Bone marrow (tissue), 2 donors: ENCODE measurements around the gene HSH2D.

Experiments
- DNase-seq, 2 donors: peaks; one replicate each; lab custom pipeline; 2025; lab: John Stamatoyannopoulos, UW

Gene HSH2D

GRCh38 chr19:16155128-16155527, 11.6 kb downstream of the HSH2D start:
- DNase-seq, result no peak

DNA sequence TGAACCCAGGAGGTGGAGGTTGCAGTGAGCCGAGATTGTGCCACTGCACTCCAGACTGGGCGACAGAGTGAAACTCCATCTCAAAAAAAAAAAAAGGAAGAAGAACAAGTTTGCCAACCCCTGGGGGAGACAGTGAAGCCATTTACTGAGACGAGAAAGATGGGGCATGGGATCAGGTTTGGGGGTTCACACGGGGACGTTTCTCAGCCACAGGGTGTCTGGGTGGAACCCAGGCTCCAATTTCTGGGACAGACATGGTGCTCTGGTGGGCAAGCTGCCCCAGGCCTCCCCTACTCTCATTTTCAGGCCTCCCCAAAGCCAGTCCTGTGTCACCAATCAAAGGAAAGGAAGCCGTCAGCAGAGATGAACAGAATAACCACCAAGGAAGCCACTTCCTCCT, 13.4 kb downstream of the HSH2D start:
- DNase-seq, result no peak

- DNase-seq, result no peak
Measured at GRCh38 chr19:16157601-16158000, 14.1 kb downstream of the HSH2D start.

DNA sequence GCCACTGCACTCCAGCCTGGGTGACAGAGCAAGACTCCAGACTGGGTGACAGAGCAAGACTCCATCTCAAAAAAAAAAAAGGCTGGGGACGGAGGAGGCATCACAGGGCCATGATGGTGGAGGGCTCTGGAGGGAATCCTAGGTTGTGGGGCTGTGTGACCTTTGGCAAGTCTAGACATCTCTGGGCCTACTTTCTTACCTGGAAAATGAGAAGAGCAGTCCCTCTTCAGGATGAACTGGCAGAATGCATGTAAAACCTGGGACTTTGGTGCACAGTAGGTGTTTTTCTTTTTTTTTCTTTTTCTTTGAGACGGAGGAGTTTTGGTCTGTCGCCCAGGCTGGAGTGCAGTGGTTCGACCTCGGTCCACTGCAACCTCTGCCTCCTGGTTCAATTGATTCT, 16.2 kb downstream of the HSH2D start:
- DNase-seq, result no peak

DNA sequence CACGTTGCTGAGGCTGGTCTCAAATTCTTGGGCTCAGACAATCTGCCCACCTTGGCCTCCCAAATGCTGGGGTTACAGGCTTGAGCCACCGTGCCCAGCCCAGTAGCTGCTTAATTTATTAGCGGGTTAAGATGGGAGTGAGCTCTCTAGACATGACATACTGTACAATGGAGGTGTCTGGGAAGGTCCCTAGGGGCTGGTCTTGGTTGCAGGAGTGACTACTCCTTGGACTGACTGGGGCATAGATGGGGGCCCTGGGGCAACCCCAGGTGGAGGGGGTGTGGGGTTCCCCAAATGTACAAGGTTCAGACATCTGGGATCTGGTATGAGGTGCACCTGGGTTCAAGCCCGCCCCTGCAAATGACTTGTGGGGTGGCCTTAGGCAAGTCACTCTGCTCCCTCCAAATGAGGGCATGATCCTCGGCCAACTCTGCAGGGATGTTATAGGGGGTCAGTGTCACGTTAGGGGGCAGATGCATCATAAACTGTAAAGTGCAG, 17.0 kb downstream of the HSH2D start:
- no peak for DNase-seq

GRCh38 chr19:16160943-16161560, 17.6 kb downstream of the HSH2D start:
- DNase-seq, result peak in 1 of 2 donors; percentile 21

- DNase-seq, result no peak
Measured at GRCh38 chr19:16161840-16162239, 18.4 kb downstream of the HSH2D start.

DNA sequence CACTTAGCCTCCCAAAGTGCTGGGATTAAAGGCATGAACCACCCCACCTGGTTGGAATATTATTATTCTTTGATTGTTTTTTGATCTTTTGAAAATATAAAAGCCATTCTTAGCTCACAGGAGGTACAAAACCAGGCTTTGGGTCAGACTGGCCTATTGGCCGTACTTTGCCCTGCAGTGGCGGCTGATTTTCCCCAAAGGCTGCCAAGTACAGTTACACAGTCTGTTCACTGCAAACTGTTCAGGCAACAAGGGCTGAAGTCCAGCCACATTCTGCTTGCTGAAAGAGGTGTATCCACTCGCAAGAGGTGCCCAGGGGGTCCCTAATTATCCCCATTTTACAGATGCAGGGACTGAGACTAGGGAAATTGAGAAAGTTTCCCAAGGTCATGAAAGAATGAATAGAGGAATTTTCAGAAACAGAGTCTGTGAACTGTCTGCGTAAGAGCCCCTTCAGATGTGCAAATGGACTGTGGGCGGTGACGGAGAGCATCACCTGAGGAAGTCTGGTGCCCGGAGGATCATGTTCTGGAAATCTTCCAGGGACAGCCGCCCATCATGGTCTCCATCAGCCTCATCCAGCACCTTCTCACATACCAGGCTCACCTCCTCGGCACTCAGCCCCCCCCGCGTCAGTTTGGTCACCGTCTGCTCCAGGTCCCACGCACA, 20.9 kb downstream of the HSH2D start:
- DNase-seq, result no peak

GRCh38 chr19:16166417-16166816, 22.9 kb downstream of the HSH2D start:
- DNase-seq, result no peak

GRCh38 chr19:16167055-16167454, 23.6 kb downstream of the HSH2D start:
- DNase-seq, result no peak

DNA sequence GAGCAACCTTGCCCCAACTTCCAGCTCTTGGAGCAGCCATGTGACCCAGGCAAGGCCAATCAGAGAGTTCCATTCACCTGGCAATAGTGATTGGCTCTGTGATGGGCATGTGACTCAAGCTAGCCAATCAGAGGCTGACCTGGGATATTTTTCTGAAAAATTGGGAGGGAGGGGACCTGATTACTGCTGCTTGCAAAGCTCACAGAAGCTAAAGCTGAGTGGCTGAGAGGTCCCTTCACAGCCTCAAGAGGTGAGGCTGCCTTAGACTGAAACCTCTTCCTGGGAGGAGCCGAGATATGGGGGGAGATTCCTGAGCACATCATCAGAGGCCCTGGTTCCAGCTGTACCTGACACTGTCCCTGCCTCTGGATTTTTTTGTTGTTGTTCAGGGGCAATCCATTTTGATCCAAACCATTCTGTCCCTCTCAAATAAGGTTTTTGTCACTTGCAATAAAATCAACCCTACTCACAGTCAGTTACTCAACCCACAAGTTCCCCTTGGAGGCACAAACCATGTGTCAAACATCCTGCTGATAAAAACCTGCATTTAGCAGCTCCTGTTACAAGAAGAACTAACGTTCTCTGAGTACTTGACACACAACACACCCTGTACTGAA, 25.1 kb downstream of the HSH2D start:
- peak in 1 of 2 donors; percentile 80 for DNase-seq

DNA sequence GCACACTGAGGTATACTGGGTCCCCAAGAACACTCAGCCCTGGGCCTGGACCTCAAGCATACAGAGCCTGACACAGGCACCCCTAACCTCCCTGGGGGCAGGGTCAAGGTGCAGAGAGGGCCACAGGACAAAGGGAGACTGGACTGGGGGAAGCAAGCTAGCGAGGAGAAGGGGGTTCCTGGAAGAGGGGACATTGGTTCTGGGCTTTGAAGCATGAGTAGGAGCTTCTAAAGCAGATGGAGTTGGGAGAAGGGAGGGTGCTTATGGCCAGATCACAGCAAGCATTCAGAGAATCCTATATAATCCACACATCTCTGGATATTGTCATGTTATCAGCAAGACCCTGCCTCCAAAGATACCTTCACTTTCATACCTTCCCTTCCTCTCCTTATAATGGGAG, 26.6 kb downstream of the HSH2D start:
- DNase-seq, result no peak

DNA sequence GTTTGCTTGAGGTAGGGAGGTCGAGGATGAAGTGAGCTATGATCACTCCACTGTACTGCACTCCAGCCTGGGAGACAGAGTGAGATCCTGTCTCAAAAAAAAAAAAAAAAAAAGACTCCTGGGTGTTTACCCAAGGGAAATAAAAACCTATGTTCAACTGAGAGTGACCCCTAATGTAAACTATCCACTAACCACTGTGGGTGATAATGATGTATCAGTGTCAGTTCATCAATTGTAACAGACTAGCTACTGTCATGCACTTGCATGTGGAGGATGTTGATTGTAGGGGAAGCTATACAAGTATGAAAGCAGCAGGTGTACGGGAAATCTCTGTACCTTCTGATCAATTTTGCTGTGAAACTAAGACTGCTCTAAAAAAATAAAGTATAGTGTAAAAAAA, 32.5 kb downstream of the HSH2D start:
- DNase-seq, result no peak

DNA sequence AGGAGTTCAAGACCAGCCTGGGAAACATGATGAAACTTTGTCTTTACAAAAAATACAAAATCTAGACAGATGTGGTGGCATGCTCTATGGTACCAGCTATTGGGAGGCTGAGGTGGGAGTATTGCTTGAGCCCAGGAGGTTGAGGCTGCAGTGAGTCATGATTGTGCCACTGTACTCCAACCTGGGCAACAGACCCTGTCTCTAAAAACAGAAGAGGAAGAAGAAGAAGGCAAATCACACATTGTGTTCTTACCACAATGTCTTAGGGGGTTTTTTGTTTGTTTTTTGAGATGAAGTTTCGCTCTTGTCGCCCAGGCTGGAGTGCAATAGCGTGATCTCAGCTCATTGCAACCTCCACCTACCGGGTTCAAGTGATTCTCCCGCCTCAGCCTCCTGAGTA, 35.4 kb downstream of the HSH2D start:
- peak in 1 of 2 donors; percentile 7 for DNase-seq

DNA sequence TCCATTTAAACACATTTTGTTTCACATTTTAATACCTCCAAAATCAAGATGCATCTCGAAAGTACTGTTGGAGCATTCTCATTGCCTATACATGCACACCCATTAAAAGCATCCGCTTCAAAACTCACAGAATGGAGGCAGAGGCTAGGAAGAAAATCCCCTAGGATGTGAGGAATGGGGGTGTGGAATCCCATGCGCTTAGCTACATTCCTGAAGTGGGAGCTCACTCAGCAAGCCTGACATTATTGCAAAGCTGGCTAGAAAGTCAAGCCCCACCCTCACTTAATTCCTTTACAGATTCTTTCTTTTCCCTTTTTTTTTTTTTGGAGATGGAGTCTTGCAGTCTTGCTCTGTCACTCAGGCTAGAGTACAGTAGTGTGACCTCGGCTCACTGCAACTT, 37.1 kb downstream of the HSH2D start:
- DNase-seq, result no peak

DNA sequence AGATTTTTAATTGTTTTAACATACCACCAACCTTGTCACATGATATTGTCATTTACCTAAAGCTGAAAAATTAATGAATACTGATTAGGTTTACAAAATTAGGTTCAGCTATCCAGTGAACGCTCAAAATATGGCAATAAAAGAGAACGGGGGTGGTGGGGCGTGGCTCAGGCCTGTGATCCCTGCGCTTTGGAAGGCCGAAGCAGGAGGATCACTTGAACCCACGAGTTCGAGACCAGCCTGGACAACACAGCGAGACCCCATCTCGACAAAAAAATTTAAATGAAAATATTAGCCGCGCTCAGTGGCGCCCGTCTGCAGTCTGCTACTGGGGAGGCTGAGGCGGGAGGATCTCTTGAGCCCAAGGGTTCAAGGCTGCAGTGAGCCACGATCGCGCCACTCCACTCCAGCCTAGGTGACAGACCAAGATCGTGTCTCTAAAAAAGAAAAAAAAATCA, 41.2 kb downstream of the HSH2D start:
- DNase-seq, result no peak

DNA sequence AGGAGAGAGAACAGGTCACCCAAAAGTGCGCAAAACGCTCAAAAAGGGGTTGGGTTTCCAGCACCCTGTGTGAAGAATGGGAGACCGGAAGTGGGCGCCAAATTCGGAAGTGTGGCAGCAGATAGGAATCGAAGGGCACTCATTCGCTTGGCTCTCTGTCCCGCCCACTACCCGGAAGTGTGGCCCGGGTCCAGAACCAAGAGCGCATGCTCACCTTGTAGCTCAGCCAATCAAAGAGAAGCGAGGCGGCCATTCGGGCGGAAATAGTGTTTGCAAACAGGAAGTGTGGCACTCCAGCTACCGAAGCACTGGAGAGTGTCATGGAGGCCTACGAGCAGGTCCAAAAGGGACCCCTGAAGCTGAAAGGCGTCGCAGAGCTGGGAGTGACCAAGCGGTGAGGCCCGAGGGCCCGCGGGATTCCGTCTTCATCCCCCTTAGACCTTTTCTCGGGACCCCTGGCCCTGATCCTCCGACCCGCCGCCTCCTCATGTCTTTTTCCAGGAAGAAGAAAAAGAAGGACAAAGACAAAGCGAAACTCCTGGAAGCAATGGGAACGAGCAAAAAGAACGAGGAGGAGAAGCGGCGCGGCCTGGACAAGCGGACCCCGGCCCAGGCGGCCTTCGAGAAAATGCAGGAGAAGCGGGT, 41.8 kb downstream of the HSH2D start, which contains the start of gene FAM32A:
Gene FAM32A (plus strand): TSS at position 288 of the 645 bp plus-strand sequence. CDS start 33 bp downstream, at position 321.
- DNase-seq, result peak; percentile 90 to 99

- DNase-seq, result peak; percentile 11 to 35
Measured at GRCh38 chr19:16185768-16186123, 42.3 kb downstream of the HSH2D start.

- DNase-seq, result no peak
Measured at GRCh38 chr19:16188521-16188920, 45.0 kb downstream of the HSH2D start.

- DNase-seq, result no peak
Measured at GRCh38 chr19:16190198-16190597, 46.7 kb downstream of the HSH2D start.

DNA sequence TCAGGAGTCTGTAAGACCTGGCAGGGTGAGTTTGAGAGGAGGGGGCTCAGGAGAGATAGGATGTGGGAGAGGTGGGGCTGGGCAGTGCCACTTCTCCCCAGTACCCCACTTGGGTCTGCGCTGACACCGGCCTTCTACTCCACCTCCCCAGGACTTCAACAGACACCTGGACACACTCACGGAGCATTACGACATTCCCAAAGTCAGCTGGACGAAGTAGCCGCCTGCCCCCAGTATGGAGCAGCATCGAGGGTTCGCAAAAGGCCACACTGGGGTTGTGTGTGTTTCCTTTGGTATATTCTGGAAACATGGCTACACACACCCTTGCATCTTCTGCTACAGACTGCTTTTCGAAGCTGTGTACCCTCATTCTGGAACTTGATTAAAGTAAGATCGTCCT, 47.3 kb downstream of the HSH2D start:
- DNase-seq, result no peak

GRCh38 chr19:16191216-16191908, 47.9 kb downstream of the HSH2D start:
- DNase-seq, result no peak
